ENCODE results near the gene ZNF558.

ZNF558 gene

GRCh38 chr19:8832132-8833021 lies at the start of gene ZNF558, which contains the start of gene MBD3L1:
Gene ZNF558, minus strand, starts transcription at chr19:8832304. Its CDS starts 9,645 bp downstream, at chr19:8822659.
Gene MBD3L1, plus strand, starts transcription at chr19:8832377. Its CDS starts 10,302 bp downstream, at chr19:8842679.
- peak; percentile 99 for DNase-seq

GRCh38 chr19:8881512-8881911 lies 49.4 kb upstream of the ZNF558 start:
- no peak for DNase-seq

- DNase-seq: no peak
Measured at GRCh38 chr19:8880868-8881488, 48.9 kb upstream of the ZNF558 start.

- DNase-seq: no peak
Measured at GRCh38 chr19:8877854-8878705, 46.0 kb upstream of the ZNF558 start.

- no peak for DNase-seq
Measured at GRCh38 chr19:8866344-8866743, 34.2 kb upstream of the ZNF558 start.

GRCh38 chr19:8858260-8858659 lies 26.2 kb upstream of the ZNF558 start:
- DNase-seq: no peak

- DNase-seq: no peak
Measured at GRCh38 chr19:8850488-8850887, 18.4 kb upstream of the ZNF558 start.

- no peak for DNase-seq
Measured at GRCh38 chr19:8849232-8849631, 17.1 kb upstream of the ZNF558 start.

- no peak for DNase-seq
Measured at GRCh38 chr19:8846819-8847218, 14.7 kb upstream of the ZNF558 start.

- DNase-seq: no peak
Measured at GRCh38 chr19:8840708-8841107, 8.6 kb upstream of the ZNF558 start.

GRCh38 chr19:8835877-8836276 lies 3.8 kb upstream of the ZNF558 start:
- DNase-seq: no peak

- no peak for DNase-seq
Measured at GRCh38 chr19:8835446-8835845, 3.3 kb upstream of the ZNF558 start.

- DNase-seq: no peak
Measured at GRCh38 chr19:8831832-8832131, 322 bp downstream of the ZNF558 start.

- DNase-seq: no peak
Measured at GRCh38 chr19:8831373-8831772, 731 bp downstream of the ZNF558 start.

GRCh38 chr19:8827277-8827676 lies 4.8 kb downstream of the ZNF558 start:
- DNase-seq: no peak

- no peak for DNase-seq
Measured at GRCh38 chr19:8826371-8826770, 5.7 kb downstream of the ZNF558 start.

- DNase-seq: no peak
Measured at GRCh38 chr19:8821748-8822241, 10.3 kb downstream of the ZNF558 start.

GRCh38 chr19:8820234-8820633 lies 11.9 kb downstream of the ZNF558 start:
- DNase-seq: no peak

- no peak for DNase-seq
Measured at GRCh38 chr19:8815780-8816179, 16.3 kb downstream of the ZNF558 start.

GRCh38 chr19:8814176-8814575 lies 17.9 kb downstream of the ZNF558 start:
- no peak for DNase-seq

GRCh38 chr19:8811315-8812172 lies 20.6 kb downstream of the ZNF558 start:
- no peak for DNase-seq

- no peak for DNase-seq
Measured at GRCh38 chr19:8806661-8807060, 25.4 kb downstream of the ZNF558 start.

Data from activated CD4-positive, alpha-beta T cell treated with anti-CD3 and anti-CD28 coated beads for 48 hours (primary cell).